ENCODE results near the gene CHST10.

The CHST10 gene

GRCh38 chr2:100390001-100390940 lies 27.2 kb downstream of the CHST10 start:
- CTCF ChIA-PET: interaction anchor here (0.6 to 3.6 kb wide), 3 partner anchors 9 to 494 kb away, joined by 4 to 23 read pairs (median 7); no protein-coding TSS in a partner anchor
- TF ChIP-seq ZNF555 (tag by site-specific recombination; conservative IDR thresholded peaks at IDR 0.05): no peak
- no peak for TF ChIP-seq ZBTB20 (tag by site-specific recombination; IDR thresholded peaks at IDR 0.05)
- TF ChIP-seq BCL11A (tag by site-specific recombination; IDR thresholded peaks at IDR 0.05; ENCODE audit: low read depth): no peak
- TF ChIP-seq INSM2 (tag by site-specific recombination; IDR thresholded peaks at IDR 0.05): no peak
- no peak for TF ChIP-seq ZNF19 (tag by site-specific recombination; IDR thresholded peaks at IDR 0.05; ENCODE audit: low read depth)
- TF ChIP-seq ZNF558 (tag by site-specific recombination; IDR thresholded peaks at IDR 0.05): no peak
- TF ChIP-seq ZBTB11 (tag by site-specific recombination; conservative IDR thresholded peaks at IDR 0.05; ENCODE audit: low read depth): no peak
- no peak for TF ChIP-seq ZNF2 (tag by site-specific recombination; IDR thresholded peaks at IDR 0.05)
- no peak for TF ChIP-seq ZNF791 (tag by site-specific recombination; IDR thresholded peaks at IDR 0.05)
- TF ChIP-seq ZNF174 (tag by site-specific recombination; IDR thresholded peaks at IDR 0.05): no peak
- no peak for TF ChIP-seq REPIN1 (tag by site-specific recombination; IDR thresholded peaks at IDR 0.05; ENCODE audit: low read depth)
- no peak for TF ChIP-seq ZNF362 (tag by site-specific recombination; IDR thresholded peaks at IDR 0.05)
- TF ChIP-seq ZNF514 (tag by site-specific recombination; IDR thresholded peaks at IDR 0.05): no peak
- TF ChIP-seq ZNF132 (tag by site-specific recombination; IDR thresholded peaks at IDR 0.05; ENCODE audit: borderline replicate concordance): no peak
- TF ChIP-seq ZSCAN16 (tag by site-specific recombination; IDR thresholded peaks at IDR 0.05): no peak
- no peak for TF ChIP-seq KLF16 (tag by site-specific recombination; IDR thresholded peaks at IDR 0.05)
- TF ChIP-seq GLIS1 (tag by site-specific recombination; IDR thresholded peaks at IDR 0.05): no peak
- TF ChIP-seq ZNF530 (tag by site-specific recombination; IDR thresholded peaks at IDR 0.05; ENCODE audit: low read depth): no peak
- no peak for TF ChIP-seq KLF10 (tag by site-specific recombination; IDR thresholded peaks at IDR 0.05)
- no peak for TF ChIP-seq ZNF596 (tag by site-specific recombination; IDR thresholded peaks at IDR 0.05)

More at GRCh38 chr2:100390001-100390940, 27.2 kb downstream of the CHST10 start:
- peaks cover 0 to 36% of the 10 kb centered on the region in 2 experiments; a peak in 1 of 3 replicates for H3K36me3 ChIP-seq (ENCODE audit: control insufficient read depth in 2 of 2, insufficient read depth in 1 of 2, low read length in 2 of 2)
- H3K4me3 ChIP-seq (ENCODE audit: low read depth, low read length): no peak overlapping the region
- H3K4me1 ChIP-seq (ENCODE audit: control insufficient read depth, insufficient read depth, low read length): no peaks in the 10 kb centered on the region
- H3K9me3 ChIP-seq (ENCODE audit: control insufficient read depth, insufficient read depth, low read depth, low read length): no peaks in the 10 kb centered on the region
- no peak overlapping the region for H3K27ac ChIP-seq (ENCODE audit: extremely low read depth, low read depth, low read length)
- POLR2A ChIA-PET: no interaction called here
